Measurements from ENCODE around the gene DGCR2.

The DGCR2 gene

DNA sequence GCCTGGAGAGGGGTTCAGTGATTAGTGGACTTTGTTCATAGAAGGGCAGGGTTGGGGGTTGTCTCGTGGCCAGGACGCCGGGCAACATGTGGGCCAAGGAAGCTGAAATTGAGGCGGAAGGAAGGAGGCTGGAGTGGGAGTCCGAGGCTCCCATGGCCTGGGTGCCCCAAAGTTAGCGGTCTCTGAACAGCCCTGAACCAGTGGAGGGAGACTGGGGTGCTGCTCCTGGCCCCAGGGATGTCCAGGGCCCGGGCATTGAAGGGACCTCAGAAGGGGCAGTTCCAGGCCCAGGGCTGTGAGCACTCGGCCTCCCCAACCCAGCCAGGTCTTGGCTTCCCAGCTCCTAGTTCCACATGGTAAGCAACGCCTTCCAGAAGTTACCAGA lies 126.9 kb downstream of the DGCR2 start:
- DNase-seq (ENCODE audit: low spot score): no peak
- in situ Hi-C loops (cut with MboI; ENCODE audit: low sequenced_read_pairs, unreplicated experiment): loop anchor here (25.0 kb wide), 1 partner anchor 392 kb away; no protein-coding TSS in a partner anchor
- TF ChIP-seq, protein P1, sequence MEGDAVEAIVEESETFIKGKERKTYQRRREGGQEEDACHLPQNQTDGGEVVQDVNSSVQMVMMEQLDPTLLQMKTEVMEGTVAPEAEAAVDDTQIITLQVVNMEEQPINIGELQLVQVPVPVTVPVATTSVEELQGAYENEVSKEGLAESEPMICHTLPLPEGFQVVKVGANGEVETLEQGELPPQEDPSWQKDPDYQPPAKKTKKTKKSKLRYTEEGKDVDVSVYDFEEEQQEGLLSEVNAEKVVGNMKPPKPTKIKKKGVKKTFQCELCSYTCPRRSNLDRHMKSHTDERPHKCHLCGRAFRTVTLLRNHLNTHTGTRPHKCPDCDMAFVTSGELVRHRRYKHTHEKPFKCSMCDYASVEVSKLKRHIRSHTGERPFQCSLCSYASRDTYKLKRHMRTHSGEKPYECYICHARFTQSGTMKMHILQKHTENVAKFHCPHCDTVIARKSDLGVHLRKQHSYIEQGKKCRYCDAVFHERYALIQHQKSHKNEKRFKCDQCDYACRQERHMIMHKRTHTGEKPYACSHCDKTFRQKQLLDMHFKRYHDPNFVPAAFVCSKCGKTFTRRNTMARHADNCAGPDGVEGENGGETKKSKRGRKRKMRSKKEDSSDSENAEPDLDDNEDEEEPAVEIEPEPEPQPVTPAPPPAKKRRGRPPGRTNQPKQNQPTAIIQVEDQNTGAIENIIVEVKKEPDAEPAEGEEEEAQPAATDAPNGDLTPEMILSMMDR (IDR thresholded peaks at IDR 0.05; ENCODE audit: borderline replicate concordance, control extremely low read depth, extremely low read depth, insufficient read depth, missing control alignments): no peak

DNA sequence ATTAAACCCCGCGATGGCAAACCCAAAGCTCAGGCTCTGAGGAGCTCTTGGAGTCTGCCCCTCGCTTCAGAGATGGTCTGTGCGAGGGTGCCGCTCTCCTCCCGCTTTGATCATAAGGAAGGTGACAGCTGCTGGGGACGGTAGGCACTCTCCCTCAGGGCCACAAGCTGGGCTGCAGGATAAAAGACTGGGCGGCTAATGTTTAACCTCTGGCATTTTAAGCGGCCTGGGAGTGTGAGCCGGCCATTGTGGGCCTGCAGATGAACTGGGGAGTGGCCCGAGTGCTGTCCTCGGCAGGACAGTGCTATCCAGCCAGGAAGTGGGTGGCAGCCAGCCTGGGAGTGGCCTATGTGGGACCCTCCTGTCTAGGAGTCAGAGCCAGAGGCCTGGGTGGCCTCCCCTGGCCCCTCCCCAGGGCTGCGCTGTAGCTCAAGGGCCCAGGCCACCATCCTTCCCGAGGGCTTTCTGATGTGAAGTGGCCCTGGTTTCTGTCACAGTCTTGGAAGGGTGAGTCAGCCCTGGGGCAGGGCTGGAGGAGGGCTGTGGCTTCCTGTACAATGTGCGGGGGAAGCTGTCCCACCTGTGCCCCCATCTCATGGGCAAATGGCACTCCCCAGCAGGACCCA lies 127.4 kb downstream of the DGCR2 start:
- no peak for DNase-seq (ENCODE audit: low spot score)
- TF ChIP-seq, protein P1 (IDR thresholded peaks at IDR 0.05; ENCODE audit: borderline replicate concordance, control extremely low read depth, extremely low read depth, insufficient read depth, missing control alignments): no peak
- in situ Hi-C loops (cut with MboI; ENCODE audit: low sequenced_read_pairs, unreplicated experiment): loop anchor here (25.0 kb wide), 1 partner anchor 392 kb away; no protein-coding TSS in a partner anchor

DNA sequence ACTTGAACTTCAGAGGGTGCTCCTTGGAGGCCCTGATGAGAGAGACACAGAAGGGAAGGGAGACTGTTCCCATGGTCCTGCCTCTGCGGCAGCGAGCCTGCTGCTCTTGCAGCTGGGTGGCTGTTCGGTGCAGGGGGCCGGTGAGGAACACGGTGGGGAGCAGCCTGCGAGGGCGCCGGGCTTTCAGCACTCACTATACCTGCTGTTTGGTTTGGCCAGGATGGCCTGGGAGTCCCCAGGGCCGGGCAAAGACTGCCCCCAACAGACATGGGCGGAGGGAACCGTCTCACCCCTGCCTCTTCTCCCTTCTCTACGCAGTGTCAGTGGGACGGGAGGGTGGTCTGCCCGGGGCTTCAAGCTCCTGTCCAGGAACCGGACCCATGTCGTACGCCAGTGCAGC lies 128.2 kb downstream of the DGCR2 start:
- no peak for DNase-seq (ENCODE audit: low spot score)
- in situ Hi-C loops (cut with MboI; ENCODE audit: low sequenced_read_pairs, unreplicated experiment): loop anchor here (25.0 kb wide), 1 partner anchor 393 kb away; no protein-coding TSS in a partner anchor
- TF ChIP-seq, protein P1 (IDR thresholded peaks at IDR 0.05; ENCODE audit: borderline replicate concordance, control extremely low read depth, extremely low read depth, insufficient read depth, missing control alignments): no peak

DNA sequence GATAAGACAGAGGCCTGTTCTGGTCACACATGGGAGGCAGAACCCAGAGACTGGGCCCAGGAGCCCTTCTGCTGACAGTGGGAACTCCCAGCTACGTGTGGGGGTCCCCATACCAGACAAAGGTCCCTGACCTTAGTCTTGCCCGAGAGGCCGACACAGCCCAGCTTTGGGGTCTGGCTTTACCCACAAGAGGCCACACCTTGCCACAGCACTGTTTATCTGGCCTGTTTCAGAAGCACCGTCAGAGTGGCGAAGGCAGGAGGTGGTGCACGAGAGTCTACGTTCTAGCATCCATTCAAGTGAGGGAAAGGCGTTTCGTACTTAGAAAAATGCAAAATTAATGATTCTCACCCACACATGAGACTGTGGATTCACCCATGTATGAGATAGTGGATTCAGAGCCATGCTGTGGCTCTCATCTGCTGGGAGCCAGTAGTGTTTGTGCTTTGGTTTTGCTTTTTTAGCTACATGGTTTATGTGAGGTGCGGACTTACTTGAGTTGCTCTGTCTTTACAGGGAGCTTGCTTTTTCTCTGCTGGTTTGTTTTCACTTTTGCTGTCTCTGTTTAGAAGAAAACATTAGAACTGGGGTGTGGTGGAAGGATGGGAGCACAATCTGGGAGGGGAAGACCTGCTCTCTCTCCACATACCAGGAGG lies 129.5 kb downstream of the DGCR2 start:
- TF ChIP-seq, protein P1 (IDR thresholded peaks at IDR 0.05; ENCODE audit: borderline replicate concordance, control extremely low read depth, extremely low read depth, insufficient read depth, missing control alignments): no peak
- no peak for DNase-seq (ENCODE audit: low spot score)
- in situ Hi-C loops (cut with MboI; ENCODE audit: low sequenced_read_pairs, unreplicated experiment): loop anchor here (25.0 kb wide), 1 partner anchor 395 kb away; no protein-coding TSS in a partner anchor

DNA sequence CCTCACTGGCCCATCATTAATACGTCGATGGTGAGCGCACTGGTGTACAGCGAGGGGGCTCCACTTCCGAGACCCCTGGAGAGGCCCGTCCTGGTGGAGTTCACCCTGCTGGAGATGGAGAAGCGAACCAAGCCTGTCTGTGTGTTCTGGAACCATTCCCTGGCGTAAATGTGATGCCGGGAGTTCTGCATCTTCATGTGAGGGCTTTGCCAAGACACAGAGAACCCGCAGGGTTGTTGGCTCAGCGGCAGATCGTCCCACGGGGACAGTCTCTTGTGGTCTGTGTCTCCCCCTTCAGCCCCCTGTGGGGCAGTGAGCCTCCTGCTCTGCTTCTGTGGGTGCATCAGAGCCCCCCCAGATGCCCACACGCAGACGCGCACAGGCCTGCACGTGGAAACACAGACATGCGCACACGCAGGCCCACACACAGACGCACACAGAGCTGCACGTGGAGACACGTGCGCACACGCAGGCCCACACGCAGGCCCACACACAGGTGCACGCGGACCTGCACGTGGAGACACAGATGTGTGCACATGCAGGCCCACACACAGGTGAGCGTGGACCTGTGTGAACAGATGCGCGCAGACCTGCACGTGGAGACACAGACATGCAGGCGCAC lies 130.3 kb downstream of the DGCR2 start:
- in situ Hi-C loops (cut with MboI; ENCODE audit: low sequenced_read_pairs, unreplicated experiment): loop anchor here (25.0 kb wide), 1 partner anchor 395 kb away; no protein-coding TSS in a partner anchor
- DNase-seq (ENCODE audit: low spot score): no peak
- TF ChIP-seq, protein P1 (IDR thresholded peaks at IDR 0.05; ENCODE audit: borderline replicate concordance, control extremely low read depth, extremely low read depth, insufficient read depth, missing control alignments): no peak

DNA sequence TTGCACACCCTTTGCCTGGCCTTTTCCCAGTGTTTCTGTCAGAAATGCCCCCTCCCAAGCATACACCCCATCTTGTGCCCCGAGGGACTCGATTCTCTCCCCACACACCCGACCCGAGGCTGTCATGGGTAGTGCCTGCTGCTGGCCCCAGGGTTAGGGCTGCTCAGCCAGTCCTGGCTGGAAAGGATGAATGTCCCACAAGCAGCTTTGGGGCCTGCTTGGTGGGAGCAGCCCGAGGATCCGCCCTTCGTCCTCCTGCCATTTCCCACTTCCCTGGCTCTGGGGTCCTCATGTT lies 131.1 kb downstream of the DGCR2 start:
- TF ChIP-seq, protein P1 (IDR thresholded peaks at IDR 0.05; ENCODE audit: borderline replicate concordance, control extremely low read depth, extremely low read depth, insufficient read depth, missing control alignments): no peak
- in situ Hi-C loops (cut with MboI; ENCODE audit: low sequenced_read_pairs, unreplicated experiment): loop anchor here (25.0 kb wide), 1 partner anchor 396 kb away; no protein-coding TSS in a partner anchor
- DNase-seq (ENCODE audit: low spot score): no peak

Data from GM13976 (cell line).